Fibroblast of lung (primary cell): ENCODE results near the gene MARCKSL1. TPM values are rescaled to one million over a fixed set of nuclear protein-coding genes. Genes with fewer than 3 reads are reported as not detected.

Source experiments
- DNase-seq, 2 donors: peaks; one replicate each; pipeline versions ENCODE4 v3.0.0 to v3.0.0-alpha.2; 2010; ENCODE audit warnings: low read depth in 2 of 2
- H2AFZ ChIP-seq: 2 replicates; pipeline ENCODE4 v1.5.1; 2012; ENCODE audit warnings: low read length, control low read depth, inconsistent platforms
- H3K27ac ChIP-seq: 2 replicates; pipeline ENCODE4 v1.5.1; 2011; ENCODE audit warnings: low read length, control low read depth; ENCODE audit not compliant: insufficient read depth
- H3K27me3 ChIP-seq: 2 replicates; pipeline ENCODE4 v1.5.1; 2011; ENCODE audit warnings: mild to moderate bottlenecking, low read length; ENCODE audit not compliant: control insufficient read depth, insufficient read depth
- H3K36me3 ChIP-seq: 2 replicates; pipeline ENCODE4 v1.5.1; 2011; ENCODE audit warnings: low read length; ENCODE audit not compliant: control insufficient read depth, insufficient read depth
- H3K4me1 ChIP-seq: 2 replicates; pipeline ENCODE4 v1.5.1; 2011; ENCODE audit warnings: low read length; ENCODE audit not compliant: control insufficient read depth, insufficient read depth; ENCODE audit errors: extremely low read depth
- H3K4me2 ChIP-seq: 2 replicates; pipeline ENCODE4 v1.5.1; 2011; ENCODE audit warnings: low read length, control low read depth; ENCODE audit not compliant: insufficient read depth; ENCODE audit errors: extremely low read depth
- H3K4me3 ChIP-seq, 4 experiments: fragments of 200-600 bp in 1 of 4; sonication (generic) in 1 of 4; replicated peaks in 1 of 4; 2 replicates each; pipeline ENCODE4 v1.5.1; 2011 to 2016; ENCODE audit warnings: low read length in 4 of 4, low read depth in 3 of 4, mild to moderate bottlenecking in 3 of 4, control low read depth in 2 of 4, inconsistent platforms in 1 of 4, mixed read lengths in 1 of 4; ENCODE audit not compliant: insufficient read depth in 1 of 4; ENCODE audit errors: control extremely low read depth in 1 of 4
- H3K79me2 ChIP-seq: 2 replicates; pipeline ENCODE4 v1.5.1; 2012; ENCODE audit warnings: mild to moderate bottlenecking, low read length, inconsistent platforms; ENCODE audit not compliant: control insufficient read depth, insufficient read depth
- H3K9ac ChIP-seq: 2 replicates; pipeline ENCODE4 v1.5.1; 2011; ENCODE audit warnings: mild to moderate bottlenecking, low read length, control low read depth; ENCODE audit not compliant: insufficient read depth
- H3K9me3 ChIP-seq: 2 replicates; pipeline ENCODE4 v1.5.1; 2012; ENCODE audit warnings: low read depth, low read length; ENCODE audit not compliant: control insufficient read depth, insufficient read depth
- H4K20me1 ChIP-seq: 2 replicates; pipeline ENCODE4 v1.5.1; 2011; ENCODE audit warnings: low read length; ENCODE audit not compliant: control insufficient read depth, insufficient read depth; ENCODE audit errors: extremely low read depth
- CTCF ChIP-seq, 2 donors: IDR thresholded peaks in 1 of 2; conservative IDR thresholded peaks in 1 of 2; 1 replicate in 1 of 2; 2 replicates in 1 of 2; pipeline ENCODE4 v1.5.1; 2011 to 2012; ENCODE audit warnings: low read length in 2 of 2, control low read depth in 1 of 2, inconsistent platforms in 1 of 2, low read depth in 1 of 2, mild to moderate bottlenecking in 1 of 2
- EZH2 ChIP-seq: IDR thresholded peaks from 2 replicates; pipeline ENCODE4 v1.5.1; 2012; ENCODE audit warnings: low read length, control low read depth, mild to moderate bottlenecking; ENCODE audit errors: missing control alignments
- polyA plus RNA-seq, 2 donors: library from polyadenylated mRNA; depleted of rRNA in 1 of 2; stranded (reverse) in 1 of 2; unstranded in 1 of 2; fragments of >200 nt; gene quantifications; 2 replicates each; pipeline ENCODE4 v1.2.1, GENCODE V29; 2011 to 2012; ENCODE audit warnings: missing spikeins in 1 of 2
- total RNA-seq: library from RNA; depleted of rRNA; stranded (reverse); fragments of >200 nt; gene quantifications from 2 replicates; pipeline ENCODE4 v1.2.1, GENCODE V29; 2014

Gene MARCKSL1
- total and polyA plus RNA-seq, 2 donors (not counting 1 experiment from before 2014, with no cell fraction given), result 11.7 to 79.1 TPM

GRCh38 chr1:32353886-32354570 lies 18.0 kb upstream of the MARCKSL1 start:
- TF ChIP-seq EZH2 (no peak), CTCF (conservative IDR thresholded peaks at IDR 0.05 in 1 of 2, IDR thresholded peaks at IDR 0.05 in 1 of 2; ENCODE audit: low read depth in 1 of 2, low read length in 2 of 2) (no peak)
- no peak overlapping the region for H2AFZ ChIP-seq

GRCh38 chr1:32353431-32353830 lies 17.4 kb upstream of the MARCKSL1 start:
- no peaks in the 10 kb centered on the region for H3K27me3 ChIP-seq
- H3K79me2 ChIP-seq, result no peaks in the 10 kb centered on the region
- peak overlapping the region in 1 of 4 experiments; percentile 74 for H3K4me3 ChIP-seq
- H3K9me3 ChIP-seq, result no peaks in the 10 kb centered on the region
- H3K27ac ChIP-seq, result peak overlapping the region; percentile 43
- peaks cover 23% of the 10 kb centered on the region for H3K4me1 ChIP-seq
- H4K20me1 ChIP-seq, result no peaks in the 10 kb centered on the region
- no peak for DNase-seq
- TF ChIP-seq CTCF (conservative IDR thresholded peaks at IDR 0.05 in 1 of 2, IDR thresholded peaks at IDR 0.05 in 1 of 2; ENCODE audit: low read depth in 1 of 2, low read length in 2 of 2) (no peak), EZH2 (no peak)
- no peak overlapping the region for H2AFZ ChIP-seq
- H3K4me2 ChIP-seq, result peak overlapping the region; percentile 54
- no peaks in the 10 kb centered on the region for H3K36me3 ChIP-seq
- no peak overlapping the region for H3K9ac ChIP-seq

More at GRCh38 chr1:32353886-32354570, 18.0 kb upstream of the MARCKSL1 start:
- no peaks in the 10 kb centered on the region for H3K9me3 ChIP-seq
- H3K27ac ChIP-seq, result peak overlapping the region; percentile 43
- H3K79me2 ChIP-seq, result no peaks in the 10 kb centered on the region
- H3K9ac ChIP-seq, result no peak overlapping the region
- H3K36me3 ChIP-seq, result no peaks in the 10 kb centered on the region
- H3K4me2 ChIP-seq, result peak overlapping the region; percentile 51
- H3K4me1 ChIP-seq, result peaks cover 23% of the 10 kb centered on the region
- peak; percentile 67 to 70 for DNase-seq
- H3K4me3 ChIP-seq, result no peak overlapping the region
- H4K20me1 ChIP-seq, result no peaks in the 10 kb centered on the region
- no peaks in the 10 kb centered on the region for H3K27me3 ChIP-seq

- DNase-seq, result no peak
- Histone ChIP-seq H2AFZ (no peak overlapping the region), H3K9me3 (no peaks in the 10 kb centered on the region), H3K36me3 (no peaks in the 10 kb centered on the region), H3K4me1 (peaks cover 23% of the 10 kb centered on the region), H3K4me3 (peak overlapping the region in 1 of 4 experiments; percentile 74), H4K20me1 (no peaks in the 10 kb centered on the region), H3K79me2 (no peaks in the 10 kb centered on the region), H3K4me2 (peak overlapping the region; percentile 91), H3K9ac (no peak overlapping the region), H3K27ac (peak overlapping the region; percentile 43), H3K27me3 (no peaks in the 10 kb centered on the region)
- TF ChIP-seq EZH2, result no peak
- no peak for TF ChIP-seq CTCF (conservative IDR thresholded peaks at IDR 0.05 in 1 of 2, IDR thresholded peaks at IDR 0.05 in 1 of 2; ENCODE audit: low read depth in 1 of 2, low read length in 2 of 2)
Measured at GRCh38 chr1:32352831-32353383, 16.9 kb upstream of the MARCKSL1 start.
